Gastroesophageal sphincter (tissue), 3 donors: ENCODE results near the gene NUF2.

ENCODE experiments used
- EP300 ChIP-seq: sonication (generic); formaldehyde crosslinking; IDR thresholded peaks from one replicate; pipeline ENCODE4 v1.6.1; 2017; ENCODE audit warnings: antibody characterized with exemption, mild to moderate bottlenecking
- POLR2A ChIP-seq, 2 donors: fragments of 450-650 bp; IDR thresholded peaks; one replicate each; pipeline ENCODE4 v1.6.1; 2017; ENCODE audit warnings: antibody characterized with exemption in 2 of 2, mild to moderate bottlenecking in 2 of 2, moderate library complexity in 1 of 2
- POLR2AphosphoS5 ChIP-seq: sonication (generic); formaldehyde crosslinking; IDR thresholded peaks from one replicate; pipeline ENCODE4 v1.6.1; 2017; ENCODE audit warnings: antibody characterized with exemption
- TF ChIP-seq, protein P1 (sequence below), 4 experiments: fragments of 200-600 bp in 2 of 4; fragments of 450-650 bp in 2 of 4; sonication (generic) in 1 of 4; IDR thresholded peaks; one replicate each; pipeline ENCODE4 v1.5.1; 2017 to 2019; ENCODE audit warnings: antibody characterized with exemption in 4 of 4, mild to moderate bottlenecking in 2 of 4, moderate library complexity in 2 of 4

DNA sequence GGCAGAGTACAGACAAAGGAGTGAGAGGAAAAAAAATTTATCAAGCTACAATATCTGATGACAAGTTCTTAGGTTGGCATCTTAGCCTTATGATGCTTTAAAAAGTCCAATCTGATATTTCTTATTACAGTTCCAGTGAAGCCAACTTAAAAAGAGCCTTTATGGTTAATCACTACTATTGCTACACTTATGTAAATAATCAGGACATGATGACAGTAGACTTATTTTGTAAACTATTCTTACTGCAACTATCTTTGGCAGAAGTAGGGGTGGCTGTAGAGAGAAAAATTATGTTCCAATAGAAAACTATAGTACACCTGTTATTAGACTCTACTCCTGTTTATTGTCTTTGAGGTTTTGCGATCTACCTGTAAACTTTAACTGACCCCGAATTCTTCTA is 25.8 kb upstream of the NUF2 start:
- TF ChIP-seq POLR2A (IDR thresholded peaks at IDR 0.05) = no peak
- TF ChIP-seq, protein P1, sequence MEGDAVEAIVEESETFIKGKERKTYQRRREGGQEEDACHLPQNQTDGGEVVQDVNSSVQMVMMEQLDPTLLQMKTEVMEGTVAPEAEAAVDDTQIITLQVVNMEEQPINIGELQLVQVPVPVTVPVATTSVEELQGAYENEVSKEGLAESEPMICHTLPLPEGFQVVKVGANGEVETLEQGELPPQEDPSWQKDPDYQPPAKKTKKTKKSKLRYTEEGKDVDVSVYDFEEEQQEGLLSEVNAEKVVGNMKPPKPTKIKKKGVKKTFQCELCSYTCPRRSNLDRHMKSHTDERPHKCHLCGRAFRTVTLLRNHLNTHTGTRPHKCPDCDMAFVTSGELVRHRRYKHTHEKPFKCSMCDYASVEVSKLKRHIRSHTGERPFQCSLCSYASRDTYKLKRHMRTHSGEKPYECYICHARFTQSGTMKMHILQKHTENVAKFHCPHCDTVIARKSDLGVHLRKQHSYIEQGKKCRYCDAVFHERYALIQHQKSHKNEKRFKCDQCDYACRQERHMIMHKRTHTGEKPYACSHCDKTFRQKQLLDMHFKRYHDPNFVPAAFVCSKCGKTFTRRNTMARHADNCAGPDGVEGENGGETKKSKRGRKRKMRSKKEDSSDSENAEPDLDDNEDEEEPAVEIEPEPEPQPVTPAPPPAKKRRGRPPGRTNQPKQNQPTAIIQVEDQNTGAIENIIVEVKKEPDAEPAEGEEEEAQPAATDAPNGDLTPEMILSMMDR (IDR thresholded peaks at IDR 0.05) = no peak
- no peak for TF ChIP-seq EP300
- TF ChIP-seq POLR2AphosphoS5 = no peak
